Renal cortical epithelial cell (primary cell): ENCODE results near the gene CD79A. TPM values are rescaled to one million over a fixed set of nuclear protein-coding genes. Genes with fewer than 3 reads are reported as not detected.

Experiments
- DNase-seq: peaks from one replicate; pipeline ENCODE4 v3.0.0-alpha.2; 2011; ENCODE audit warnings: low read depth
- total RNA-seq: library from RNA; depleted of rRNA; stranded (reverse); fragments of >200 nt; gene quantifications from 2 replicates; pipeline ENCODE4 v1.2.3, GENCODE V29; 2014

The CD79A gene
- total RNA-seq, 1 donor from 2014 or later, result 0.10 TPM

DNA sequence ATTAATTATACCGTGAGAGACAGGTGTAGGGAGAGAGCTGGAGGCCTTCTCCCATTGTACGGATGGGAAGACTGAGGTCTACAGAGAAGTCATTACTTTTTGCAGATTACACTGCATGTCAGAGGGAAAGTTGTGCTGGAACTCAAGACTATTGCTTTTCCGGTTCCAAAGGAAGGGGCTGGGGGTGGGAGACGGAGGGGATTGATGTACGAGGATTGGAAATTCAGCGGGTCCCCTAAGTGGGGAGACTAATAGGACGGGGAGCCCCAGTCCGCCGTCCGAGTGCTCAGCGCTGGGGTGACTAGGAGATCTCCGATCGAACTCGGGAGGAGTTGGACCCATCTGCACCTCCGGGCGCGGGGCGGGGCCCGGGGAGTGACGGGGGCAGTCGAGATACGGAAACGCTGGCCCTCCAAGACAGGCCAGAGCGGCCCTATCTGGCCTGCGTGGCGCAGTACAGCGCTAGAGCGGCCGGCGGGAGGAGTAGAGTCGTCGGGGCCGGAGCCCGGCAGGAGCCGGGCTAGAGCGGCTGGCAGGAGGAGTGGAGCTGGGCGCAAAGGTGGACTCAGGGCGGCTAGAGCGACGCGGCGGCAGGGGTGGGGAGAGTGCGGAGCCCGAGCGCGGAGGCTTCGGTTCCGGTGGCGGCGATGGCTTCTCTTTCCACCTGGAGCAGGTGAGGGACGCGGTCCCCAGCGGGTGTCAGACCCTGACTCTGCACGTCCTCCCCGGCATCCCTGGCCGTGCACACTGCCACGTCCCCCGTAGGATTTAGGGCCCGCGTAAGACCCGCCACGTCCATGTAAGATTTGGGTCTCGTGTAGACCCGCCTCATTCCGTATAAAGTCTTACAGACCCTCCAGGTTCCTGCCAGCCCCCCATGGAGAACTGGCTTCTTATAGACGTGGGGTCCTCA, 7.0 kb downstream of the CD79A start:
- peak; percentile 82 for DNase-seq

DNA sequence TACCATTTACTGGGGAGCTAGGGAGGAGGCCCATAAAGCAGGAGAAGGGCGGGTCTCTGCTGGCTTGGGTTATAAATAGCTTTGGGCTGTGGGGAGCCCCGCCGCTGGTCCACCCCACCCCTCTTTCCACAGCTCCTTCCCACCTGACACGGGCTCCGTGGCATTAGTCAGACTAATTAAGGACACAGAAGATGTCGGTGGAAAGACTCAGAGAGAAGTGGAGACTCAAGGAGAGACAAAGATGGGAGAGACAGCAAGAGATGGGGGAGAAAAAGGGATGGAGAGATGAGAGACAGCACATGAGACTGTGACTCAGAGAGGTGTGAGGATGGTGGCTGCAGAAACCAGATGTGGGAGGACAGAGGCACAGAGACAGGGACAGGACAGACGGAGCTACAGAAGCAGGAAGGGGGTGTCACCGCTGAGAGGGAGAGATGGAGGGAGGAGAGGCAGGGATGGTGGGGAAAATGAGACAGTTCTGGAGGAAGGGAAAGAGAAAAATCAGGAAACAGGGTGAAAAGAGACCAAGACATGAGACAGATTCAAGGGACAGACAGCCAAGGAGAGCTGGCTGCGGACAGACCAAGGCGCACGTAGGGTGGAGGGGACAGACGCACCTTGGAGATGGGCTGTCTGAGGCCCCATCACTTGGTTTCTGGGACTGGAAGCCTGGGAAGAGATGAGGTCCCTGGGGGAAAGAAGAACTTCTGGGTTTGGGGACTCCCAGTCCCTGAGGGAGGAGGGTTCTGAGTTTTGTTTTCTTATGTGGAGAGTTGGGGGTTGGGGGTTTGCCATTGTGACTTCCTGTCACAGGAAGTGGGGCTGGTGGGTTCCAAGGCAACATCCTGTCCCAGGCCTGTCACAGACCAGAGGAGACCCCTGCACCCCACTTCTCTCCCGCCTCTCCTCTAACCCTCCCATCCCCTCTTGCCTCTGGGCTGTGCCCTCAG, 10.0 kb downstream of the CD79A start:
- DNase-seq, result no peak

DNA sequence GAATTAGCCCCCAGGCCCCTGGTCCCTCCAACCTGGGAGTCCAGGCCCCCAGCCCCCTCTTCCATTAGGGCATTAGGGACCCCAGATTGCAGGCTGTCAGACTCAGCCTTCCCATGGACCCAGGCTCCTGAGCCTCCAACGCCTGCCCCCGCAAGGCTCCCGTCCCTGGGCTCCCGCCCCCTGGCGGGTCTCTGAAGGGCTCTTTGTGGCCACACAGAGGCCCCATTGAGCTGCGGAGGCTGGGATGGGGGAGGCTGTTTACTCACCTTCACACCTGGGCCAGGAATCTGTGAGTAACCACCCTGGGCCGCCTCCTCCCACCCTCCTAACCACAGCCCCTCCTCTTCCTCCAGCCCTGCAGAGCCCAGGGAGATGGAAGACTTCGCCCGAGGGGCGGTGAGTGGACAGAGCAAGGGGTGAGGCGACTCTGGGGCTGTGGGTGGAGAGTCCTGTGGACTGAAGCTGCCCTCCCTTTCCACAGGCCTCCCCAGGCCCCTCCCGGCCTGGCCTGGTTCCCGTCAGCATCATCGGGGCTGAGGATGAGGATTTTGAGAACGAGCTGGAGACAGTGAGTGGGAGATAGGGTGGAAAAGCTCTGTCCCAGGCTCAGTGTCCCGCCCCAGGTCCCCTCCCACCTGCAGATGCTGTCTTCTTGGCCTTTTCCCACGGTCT, 10.8 kb downstream of the CD79A start:
- DNase-seq, result peak; percentile 82

DNA sequence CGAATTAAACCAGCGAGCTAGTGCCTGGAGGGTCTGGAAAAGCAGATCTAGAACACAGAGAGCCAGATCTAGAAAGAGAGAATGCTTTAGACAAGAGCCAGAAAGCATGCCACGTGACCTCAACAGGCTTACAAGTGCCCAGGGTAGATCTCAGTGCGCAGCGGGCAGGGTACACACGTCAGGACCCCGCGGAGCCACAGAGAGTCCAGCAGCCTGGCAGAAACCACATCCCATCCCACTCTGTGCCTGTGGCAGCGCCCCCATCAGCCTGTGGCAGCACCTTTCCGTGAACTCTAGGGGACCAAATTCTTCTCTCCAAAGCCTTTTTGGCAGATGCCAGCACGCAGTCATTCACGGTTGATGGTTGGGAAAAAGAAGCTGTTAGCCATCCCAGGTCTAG, 11.8 kb downstream of the CD79A start:
- DNase-seq, result no peak

DNA sequence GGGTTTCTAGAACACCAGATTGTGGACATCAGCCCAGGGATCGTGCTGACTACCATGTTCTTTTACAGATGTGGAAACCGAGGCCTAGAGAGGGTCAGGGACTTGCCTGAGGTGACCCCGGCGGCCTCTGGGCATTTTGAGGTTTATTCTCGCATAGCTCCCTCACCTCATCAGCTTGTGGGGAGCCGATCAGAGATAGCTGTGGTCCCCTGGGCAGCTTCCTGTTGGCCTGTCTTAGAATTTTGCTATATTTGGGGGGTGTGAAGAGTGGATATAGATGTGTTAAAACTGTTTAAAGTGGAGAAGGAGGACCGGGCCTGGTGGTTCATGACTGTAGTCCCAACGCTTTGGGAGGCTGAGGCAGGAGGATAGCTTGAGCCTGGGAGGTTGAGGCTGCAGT, 12.8 kb downstream of the CD79A start:
- DNase-seq, result no peak

DNA sequence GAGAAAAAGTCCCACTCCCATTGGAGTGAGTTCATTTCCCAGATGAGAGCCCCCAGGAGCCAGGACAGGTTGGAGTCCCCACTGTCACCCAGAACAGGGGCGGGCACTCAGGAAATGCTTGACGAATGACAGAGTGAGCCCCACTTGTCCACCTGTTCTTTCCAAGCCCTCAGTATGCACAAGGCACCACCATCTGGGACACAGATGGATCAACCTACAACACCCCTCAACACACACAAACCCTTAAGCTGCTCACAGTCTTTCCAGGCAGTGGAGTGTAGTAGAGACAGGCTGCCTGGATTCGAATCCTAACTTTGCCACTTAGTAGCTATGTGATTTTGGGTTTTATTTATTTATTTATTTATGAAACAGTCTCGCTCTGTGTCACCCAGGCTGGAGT, 13.9 kb downstream of the CD79A start:
- no peak for DNase-seq

DNA sequence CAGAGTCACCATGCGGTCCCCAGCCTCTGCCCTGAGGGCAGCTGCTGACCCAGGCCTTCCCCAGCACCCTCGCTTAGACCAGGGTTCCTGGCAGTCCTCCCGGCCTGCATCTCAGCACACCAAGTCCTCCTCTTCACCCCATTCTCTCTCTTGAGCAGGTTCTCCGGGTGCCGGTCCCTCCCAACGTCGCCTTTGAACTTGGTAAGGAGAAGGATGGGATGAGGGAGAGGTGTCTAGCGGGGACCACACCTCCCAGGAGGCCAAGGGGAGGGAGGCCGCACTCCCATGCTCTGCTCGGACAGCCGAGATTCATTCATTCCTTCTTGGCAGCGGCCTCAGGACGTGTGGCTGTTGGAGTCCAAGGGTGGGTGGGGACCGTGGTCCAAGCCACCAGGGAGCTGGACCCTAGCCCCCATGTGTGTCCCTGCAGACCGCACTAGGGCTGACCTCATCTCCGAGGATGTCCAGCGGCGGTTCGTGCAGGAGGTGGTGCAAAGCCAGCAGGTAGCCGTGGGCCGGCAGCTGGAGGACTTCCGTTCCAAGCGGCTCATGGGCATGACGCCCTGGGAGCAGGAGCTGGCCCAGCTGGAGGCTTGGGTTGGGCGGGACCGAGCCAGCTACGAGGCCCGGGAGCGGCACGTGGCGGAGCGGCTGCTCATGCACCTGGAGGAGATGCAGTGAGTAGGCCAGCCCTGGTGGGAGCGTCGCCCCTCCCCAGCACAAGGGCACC, 15.3 kb downstream of the CD79A start:
- DNase-seq, result no peak

DNA sequence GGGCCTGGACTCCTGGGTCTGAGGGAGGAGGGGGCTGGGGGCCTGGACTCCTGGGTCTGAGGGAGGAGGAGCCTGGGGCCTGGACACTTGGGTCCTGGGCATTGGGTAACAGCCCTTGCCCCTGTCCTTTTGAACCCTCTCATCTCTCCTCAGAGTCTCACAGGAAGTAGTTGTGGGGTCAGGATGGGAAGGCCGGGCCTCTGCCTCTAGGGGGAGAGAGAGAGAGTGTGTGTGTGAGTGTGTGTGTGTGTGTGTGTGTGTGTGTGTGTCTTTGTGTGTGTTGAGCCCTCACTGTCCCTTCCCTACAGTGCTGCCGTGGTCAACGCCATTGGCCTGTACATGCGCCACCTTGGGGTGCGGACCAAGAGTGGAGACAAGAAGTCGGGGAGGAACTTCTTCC, 16.8 kb downstream of the CD79A start:
- DNase-seq, result no peak

DNA sequence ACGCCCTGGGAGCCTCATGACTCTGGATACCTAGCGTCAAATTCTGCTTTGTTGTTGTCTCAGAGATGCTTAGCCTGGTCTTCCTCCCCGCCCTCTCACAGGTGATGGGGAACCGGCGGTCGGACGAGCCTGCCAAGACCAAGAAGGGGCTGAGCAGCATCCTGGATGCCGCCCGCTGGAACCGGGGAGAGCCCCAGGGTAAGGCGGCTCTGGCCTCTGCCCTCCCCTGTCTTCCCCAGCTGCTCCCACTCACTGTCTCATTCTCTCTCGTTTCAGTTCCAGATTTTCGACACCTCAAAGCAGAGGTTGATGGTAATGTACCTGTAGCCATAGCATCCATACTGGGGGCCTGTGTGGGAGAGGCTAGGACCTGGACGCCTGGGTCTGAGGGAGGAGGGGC, 17.3 kb downstream of the CD79A start:
- DNase-seq, result no peak

DNA sequence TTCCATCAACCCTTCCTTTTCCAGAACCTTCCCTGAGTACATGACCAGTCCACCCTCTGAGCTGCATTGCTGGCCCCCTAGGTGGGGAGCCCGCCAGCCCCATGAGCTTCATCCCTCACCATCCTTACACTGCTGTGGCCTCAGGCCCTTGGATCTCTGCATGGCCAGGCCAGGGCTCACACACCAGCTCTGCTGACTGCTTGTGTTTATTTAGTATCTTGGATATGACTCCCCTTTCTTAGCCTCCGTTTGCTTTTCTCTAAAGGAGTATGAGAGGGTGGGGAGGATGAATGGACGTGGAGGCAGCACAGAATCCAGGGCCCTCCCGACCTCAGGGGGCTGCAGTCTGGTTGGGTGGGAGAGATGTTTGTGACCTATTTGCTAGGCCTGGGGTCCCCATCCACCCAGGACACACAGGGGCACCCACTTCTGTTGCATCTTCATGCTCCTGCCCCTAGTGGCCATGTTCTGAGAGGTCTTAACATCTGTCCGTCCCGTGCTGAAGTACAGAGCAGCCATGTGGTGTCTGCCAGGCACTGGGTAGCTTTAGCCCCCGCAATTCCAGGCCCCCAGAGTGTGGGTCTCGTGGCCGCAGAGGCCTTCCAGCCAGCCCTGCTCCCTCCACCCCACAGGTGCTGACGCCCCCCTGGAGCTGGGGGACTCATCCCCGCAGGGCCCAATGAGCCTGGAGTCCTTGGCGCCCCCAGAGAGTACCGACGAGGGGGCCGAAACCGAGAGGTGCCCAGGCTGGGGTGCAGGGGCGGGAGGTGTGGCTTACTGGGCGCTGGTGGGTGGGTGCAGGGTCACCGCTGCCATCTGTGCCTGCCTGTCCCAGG, 18.9 kb downstream of the CD79A start:
- no peak for DNase-seq

DNA sequence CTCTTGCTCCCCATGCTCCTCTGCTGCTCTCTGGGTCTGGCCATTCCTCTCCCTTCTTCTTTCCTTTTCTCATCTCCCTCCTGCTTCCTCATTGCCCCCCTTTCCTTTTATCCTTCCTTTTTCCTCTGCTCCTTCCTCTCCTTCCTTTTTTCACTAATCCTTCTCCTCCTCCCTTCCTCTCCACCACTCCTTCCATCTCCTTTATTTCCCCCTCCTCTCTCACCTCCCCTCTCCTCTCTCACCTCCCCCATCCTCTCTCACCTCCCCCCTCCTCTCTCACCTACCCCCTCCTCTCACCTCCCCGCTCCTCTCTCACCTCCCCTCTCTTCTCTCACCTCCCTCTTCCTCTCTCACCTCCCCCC, 19.5 kb downstream of the CD79A start:
- DNase-seq, result no peak

DNA sequence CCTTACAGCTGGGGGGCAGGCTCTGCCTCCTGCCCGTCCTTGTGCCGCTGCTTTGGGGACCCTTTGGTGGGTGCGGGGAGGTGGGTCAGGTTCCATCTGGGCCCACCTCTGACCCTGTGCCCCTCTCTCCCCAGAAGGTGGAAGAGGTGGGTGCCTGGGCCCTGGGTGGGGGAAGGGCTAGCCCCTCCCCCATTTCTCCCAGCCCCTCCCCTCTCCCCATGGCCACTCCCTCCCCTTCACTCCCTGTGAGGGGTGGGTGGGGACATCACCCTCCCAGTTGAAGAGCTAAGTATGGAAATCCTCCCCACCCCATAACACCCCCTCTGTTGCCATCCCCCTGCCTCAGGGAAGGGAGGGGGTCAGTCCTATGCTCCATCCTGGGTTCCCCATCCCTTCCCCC, 20.1 kb downstream of the CD79A start:
- no peak for DNase-seq

DNA sequence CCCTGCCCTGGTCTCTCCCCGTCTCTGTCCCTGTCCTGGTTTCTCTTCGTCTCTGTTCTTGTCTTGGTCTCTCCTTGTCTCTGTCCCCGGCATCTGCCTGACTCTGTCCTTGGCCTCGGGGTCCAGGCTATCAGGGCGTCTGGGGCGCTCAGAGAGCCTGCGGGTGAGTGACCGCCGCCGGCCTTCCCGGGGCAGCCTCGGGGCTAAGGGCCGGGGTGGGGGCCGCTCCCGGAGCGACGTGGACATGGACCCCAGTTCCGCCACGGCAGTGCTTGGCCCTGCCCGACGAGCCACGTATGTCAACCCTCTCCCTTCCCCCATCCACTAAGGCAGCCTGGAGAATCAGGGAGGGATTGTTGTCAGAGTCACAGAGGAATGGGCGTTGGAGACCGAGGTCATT, 20.7 kb downstream of the CD79A start:
- no peak for DNase-seq

DNA sequence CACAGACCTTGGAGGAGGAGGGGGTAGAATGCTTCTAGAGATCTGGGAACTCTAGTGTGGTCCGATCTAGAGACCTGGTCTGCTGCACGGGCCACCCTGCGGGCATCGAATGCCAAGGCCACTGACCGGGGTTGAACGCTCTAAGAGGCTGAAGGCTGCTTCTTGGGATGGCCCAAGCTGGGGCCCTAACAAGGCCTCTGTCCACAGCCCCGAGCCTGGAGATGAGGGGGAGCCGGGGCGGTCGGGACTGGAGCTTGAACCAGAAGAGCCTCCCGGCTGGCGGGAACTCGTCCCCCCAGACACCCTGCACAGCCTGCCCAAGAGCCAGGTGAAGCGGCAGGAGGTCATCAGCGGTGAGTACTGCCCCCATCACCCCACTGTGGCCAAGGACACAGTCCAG, 21.2 kb downstream of the CD79A start:
- no peak for DNase-seq

DNA sequence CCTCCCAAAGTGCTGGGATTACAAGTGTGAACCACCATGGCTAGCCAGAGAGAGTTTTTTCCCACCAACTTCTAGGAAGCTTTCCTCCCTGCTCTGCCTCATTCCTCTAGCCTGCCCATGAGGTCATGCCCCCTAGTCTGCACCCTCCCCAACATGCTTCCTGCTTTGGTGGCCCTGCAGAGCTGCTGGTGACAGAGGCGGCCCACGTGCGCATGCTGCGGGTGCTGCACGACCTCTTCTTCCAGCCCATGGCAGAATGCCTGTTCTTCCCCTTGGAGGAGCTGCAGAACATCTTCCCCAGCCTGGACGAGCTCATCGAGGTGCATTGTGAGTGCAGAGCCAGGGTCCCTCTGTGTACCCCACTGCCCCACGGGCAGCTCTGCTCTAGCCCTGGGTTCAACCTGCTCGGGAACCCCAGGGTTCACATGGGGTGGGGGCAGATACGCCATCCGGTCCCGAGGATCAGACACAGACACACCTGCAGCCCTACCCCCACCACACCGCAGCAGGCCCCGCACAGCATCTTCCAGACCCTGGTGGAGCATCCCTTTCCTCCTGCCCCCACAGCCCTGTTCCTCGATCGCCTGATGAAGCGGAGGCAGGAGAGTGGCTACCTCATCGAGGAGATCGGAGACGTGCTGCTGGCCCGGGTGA, 24.8 kb downstream of the CD79A start:
- DNase-seq, result no peak

DNA sequence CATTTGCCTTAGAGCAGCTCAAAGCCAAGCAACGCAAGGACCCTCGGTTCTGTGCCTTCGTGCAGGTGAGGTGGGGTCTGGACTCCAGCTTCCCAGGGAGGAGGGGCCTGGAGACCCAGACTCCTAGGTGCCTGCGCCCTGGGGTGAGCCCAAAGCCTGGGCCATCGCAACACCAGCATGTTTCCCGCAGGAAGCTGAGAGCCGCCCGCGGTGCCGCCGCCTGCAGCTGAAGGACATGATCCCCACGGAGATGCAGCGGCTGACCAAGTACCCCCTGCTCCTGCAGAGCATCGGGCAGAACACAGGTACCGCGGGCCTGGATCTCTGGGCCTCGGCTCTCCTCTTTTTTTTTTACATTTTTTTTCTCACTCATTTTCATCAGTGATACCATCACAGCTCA, 25.5 kb downstream of the CD79A start:
- no peak for DNase-seq

DNA sequence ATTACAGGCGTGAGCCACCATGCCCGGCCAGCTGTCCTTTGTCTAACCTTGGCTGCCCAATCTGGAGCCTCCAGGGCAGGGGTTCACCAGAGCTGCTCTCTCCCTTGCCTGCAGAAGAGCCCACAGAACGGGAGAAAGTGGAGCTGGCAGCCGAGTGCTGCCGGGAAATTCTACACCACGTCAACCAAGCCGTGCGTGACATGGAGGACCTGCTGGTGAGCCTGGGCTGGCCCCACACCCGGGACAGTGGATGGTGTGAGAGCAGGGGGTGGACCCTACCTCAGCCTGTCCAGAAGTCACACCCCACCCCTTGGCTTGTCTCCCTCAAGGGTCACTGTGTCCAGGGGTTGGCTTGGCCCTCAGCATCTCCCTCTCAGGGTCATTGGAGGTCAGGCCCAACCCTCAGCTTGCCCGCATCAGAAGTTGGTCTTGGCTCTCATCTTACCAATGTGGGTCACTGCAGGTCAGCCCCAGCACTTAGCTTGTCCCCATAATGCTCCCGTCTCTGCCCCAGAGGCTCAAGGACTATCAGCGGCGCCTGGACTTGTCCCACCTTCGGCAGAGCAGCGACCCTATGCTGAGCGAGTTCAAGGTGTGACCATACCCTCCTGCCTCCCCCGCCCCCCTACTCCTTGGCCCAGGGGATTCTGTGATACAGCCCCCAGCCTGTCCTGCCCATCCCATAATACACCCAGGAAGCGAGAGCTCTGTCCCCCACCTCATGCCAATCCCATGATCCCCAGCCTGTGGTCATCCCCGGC, 26.3 kb downstream of the CD79A start:
- no peak for DNase-seq

DNA sequence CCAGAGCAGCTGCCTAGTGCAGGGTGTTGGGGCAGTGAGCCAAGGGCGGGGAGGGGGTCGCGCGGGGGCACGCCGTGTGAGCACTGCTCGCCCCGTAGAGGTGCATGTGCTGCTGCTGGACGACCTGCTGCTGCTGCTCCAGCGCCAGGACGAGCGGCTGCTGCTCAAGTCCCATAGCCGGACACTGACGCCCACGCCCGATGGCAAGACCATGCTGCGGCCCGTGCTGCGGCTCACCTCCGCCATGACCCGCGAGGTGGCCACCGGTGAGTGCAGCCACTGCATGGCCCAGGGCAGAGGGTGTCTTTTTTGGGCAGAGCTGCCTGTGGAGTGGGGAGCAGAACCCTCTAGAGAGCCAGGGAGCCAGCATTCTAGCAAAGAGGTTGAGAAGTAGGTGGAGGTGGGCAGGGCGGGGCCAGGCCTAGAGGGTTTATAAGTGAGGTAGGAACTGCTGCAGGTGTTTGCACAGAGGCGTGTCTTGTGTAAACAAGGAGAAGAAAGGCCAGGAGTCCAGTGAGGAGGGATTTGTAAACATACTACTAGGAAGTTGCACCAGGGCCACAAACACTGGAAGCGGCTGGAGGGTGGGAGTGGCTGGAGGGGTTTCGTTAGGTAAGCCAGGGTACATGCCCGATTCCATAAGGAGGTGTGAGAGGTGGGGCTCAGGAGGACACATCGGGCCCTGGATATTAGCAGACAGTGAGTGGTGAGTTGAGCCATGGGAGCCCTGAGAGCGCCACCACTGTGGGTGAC, 27.2 kb downstream of the CD79A start:
- DNase-seq, result peak; percentile 16
